GM18505 (cell line): ENCODE results near the gene GRAMD4.

Experiments
- ATAC-seq: cut with Tn5 transposase; IDR thresholded peaks from one replicate; pipeline ENCODE4 v1.9.1; 2021; ENCODE audit not compliant: unreplicated experiment
- POLR2A ChIP-seq: IDR thresholded peaks from 4 replicates; pipeline ENCODE4 v1.6.1; 2011; ENCODE audit warnings: borderline replicate concordance; ENCODE audit not compliant: insufficient read depth, insufficient read length; ENCODE audit errors: extremely low read depth

Gene GRAMD4

GRCh38 chr22:46697811-46698515, 77.8 kb downstream of the GRAMD4 start:
- TF ChIP-seq POLR2A: no peak
- ATAC-seq: no peak

- ATAC-seq: no peak
- TF ChIP-seq POLR2A: no peak
Observed at GRCh38 chr22:46699091-46699490, 78.9 kb downstream of the GRAMD4 start.

DNA sequence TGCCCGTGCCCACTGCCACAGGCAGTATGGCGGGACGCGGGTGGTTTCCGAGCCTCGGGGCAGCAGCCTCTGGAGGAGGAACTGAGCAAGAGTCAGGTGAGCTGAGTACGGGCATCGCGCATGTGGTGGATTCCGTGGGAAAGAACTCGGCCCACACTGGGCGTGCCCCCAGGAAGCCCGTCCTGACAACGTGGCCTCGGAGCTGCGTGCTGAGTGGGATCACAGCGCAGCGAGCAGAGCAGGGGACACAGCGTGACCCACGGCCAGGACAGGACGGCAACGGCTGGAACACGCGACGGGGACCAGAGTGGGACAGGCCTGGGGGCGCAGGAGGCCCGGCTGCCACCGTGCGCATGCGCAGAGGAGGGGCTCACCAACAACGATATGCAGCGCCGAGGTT, 81.1 kb downstream of the GRAMD4 start:
- TF ChIP-seq POLR2A: no peak
- ATAC-seq: no peak

- no peak for TF ChIP-seq POLR2A
- ATAC-seq: no peak
Observed at GRCh38 chr22:46703171-46703995, 83.2 kb downstream of the GRAMD4 start.

- TF ChIP-seq POLR2A: no peak
Observed at GRCh38 chr22:46703996-46704370, 83.8 kb downstream of the GRAMD4 start.

GRCh38 chr22:46706060-46706459, 85.9 kb downstream of the GRAMD4 start:
- no peak for ATAC-seq
- no peak for TF ChIP-seq POLR2A

More at GRCh38 chr22:46703996-46704370, 83.8 kb downstream of the GRAMD4 start:
- ATAC-seq: no peak

GRCh38 chr22:46707305-46707704, 87.1 kb downstream of the GRAMD4 start:
- no peak for ATAC-seq
- no peak for TF ChIP-seq POLR2A

GRCh38 chr22:46707827-46708570, 87.8 kb downstream of the GRAMD4 start:
- TF ChIP-seq POLR2A: no peak
- no peak for ATAC-seq

DNA sequence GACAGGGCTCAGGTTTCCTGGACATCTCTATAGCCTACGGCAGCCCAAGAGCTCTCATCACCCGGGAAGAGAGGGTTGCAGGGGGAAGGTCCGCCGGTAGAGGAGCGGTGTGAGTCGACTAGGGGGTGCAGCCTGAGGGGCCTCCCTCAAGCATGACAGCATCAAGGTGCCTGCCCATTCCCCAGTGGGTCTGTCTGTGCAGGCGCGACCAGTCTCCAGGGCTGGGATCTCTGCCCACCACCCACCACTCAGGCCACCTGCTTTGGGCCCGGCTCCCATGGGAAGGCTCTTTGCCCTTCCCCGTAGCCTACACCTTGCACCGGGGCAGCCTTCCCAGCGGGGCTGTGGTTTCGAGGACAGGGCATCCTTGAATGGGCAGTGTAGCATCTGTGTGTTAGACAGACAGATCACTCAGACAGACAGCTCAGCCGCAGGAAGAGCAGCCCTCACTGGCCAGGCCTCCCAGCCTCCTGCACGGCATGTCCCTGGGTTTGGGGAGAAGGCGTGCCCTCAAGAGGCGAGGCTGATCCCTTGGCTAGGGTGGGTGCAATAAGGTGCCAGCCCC, 88.7 kb downstream of the GRAMD4 start:
- TF ChIP-seq POLR2A: no peak

DNA sequence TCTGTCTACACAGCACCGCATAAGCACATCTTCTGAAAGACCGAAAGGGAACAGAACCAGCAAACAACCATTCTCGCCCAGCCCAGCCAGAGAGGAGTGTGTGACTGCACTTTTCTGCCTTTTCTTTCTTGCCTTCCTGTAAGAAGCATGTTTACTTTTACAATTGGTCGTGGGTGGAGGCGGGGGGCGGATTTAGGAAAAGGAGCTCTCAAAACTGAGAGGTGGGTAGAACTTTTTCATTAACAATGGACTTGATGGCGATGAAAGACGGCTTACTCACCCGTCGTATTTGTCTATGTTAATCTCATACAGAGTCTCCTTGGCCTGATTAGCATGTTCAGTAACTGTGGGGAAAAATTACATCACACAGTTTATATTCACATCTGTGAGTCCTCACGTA, 90.6 kb downstream of the GRAMD4 start:
- no peak for ATAC-seq
- TF ChIP-seq POLR2A: no peak

More for the DNA sequence above, 88.7 kb downstream of the GRAMD4 start:
- ATAC-seq: no peak

DNA sequence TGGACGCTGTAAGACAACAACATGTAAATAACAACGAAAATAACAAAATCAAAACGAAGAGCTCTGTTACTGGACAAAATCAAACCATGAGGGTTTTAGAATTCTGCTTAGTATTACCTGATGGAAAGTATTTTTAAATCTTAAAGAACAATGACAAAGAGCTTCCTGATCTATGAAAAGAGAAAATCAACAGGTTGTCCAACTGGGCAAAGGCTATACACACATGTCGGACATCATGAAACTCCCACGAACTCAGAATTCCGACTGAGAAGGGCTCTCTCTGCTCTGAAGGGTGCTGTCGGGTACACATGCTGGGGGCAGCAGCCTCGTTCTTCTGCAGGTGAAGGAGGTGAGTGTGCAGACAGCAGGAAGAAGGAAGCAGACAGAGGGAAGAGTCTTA, 92.1 kb downstream of the GRAMD4 start:
- TF ChIP-seq POLR2A: no peak
- no peak for ATAC-seq

DNA sequence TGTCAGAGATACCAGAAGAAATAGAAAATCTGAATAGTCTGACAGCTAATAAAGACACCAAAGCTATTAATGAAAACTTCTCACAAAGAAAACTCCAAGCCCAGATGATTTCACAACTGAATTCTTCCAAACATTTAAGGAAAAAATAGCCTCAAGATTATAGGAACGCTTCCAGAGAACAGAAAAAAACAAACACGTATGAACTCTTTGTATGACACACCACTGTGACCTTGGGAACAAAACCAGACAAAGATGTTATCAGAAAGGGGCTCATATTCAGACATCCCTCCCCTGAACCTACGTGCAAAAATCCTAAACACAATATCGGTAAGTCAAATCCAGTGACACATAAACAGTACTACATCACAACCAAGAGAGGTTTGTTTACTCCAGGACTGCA, 94.4 kb downstream of the GRAMD4 start:
- ATAC-seq: no peak
- no peak for TF ChIP-seq POLR2A

GRCh38 chr22:46719921-46720320, 99.7 kb downstream of the GRAMD4 start:
- TF ChIP-seq POLR2A: no peak
- no peak for ATAC-seq
